ENCODE measurements around the gene CRAT. TPM values are rescaled to one million over a fixed set of nuclear protein-coding genes. Genes with fewer than 3 reads are reported as not detected.

The CRAT gene
- total RNA-seq, 1 experiment from 2014 or later, result 16.1 TPM

- no peak overlapping the region for H2AFZ ChIP-seq (ENCODE audit: low read length)
- H4K20me1 ChIP-seq (ENCODE audit: low read length), result no peaks in the 10 kb centered on the region
- ChIA-PET CTCF (no interaction called here), POLR2A (ENCODE audit: unreplicated experiment) (interaction anchor here (0.6 kb wide), 1 partner anchor 101 kb away, joined by 6 read pairs; no protein-coding TSS in a partner anchor)
- TF ChIP-seq CTCF (conservative IDR thresholded peaks at IDR 0.05; ENCODE audit: low read depth, low read length) (no peak), EZH2phosphoT487 (IDR thresholded peaks at IDR 0.05; ENCODE audit: borderline replicate concordance, low read length) (no peak), EZH2 (IDR thresholded peaks at IDR 0.05; ENCODE audit: low read length, unreplicated experiment) (no peak)
- ATAC-seq (no peak), DNase-seq (no peak)
- H3K9me3 ChIP-seq (ENCODE audit: low read length), result no peaks in the 10 kb centered on the region
- H3K4me3 ChIP-seq (ENCODE audit: low read length), result no peak overlapping the region
- H3K9ac ChIP-seq (ENCODE audit: low read length), result no peak overlapping the region
- no peak overlapping the region for H3K27ac ChIP-seq (ENCODE audit: low read length)
- H3F3A ChIP-seq (ENCODE audit: low read length, unreplicated experiment), result no peaks in the 10 kb centered on the region
- H3K4me2 ChIP-seq (ENCODE audit: low read length), result no peak overlapping the region
- no TSS peak for BruUV-seq (replicated peaks)
- H3K9me2 ChIP-seq (replicated peaks; ENCODE audit: low read length), result no peaks in the 10 kb centered on the region
- H3K4me1 ChIP-seq (ENCODE audit: insufficient read depth, low read length), result no peaks in the 10 kb centered on the region
- H3K79me2 ChIP-seq (ENCODE audit: low read length), result no peaks in the 10 kb centered on the region
- intact Hi-C loops (cut with micrococcal nuclease), result no loop called here
- no peaks in the 10 kb centered on the region for H3K27me3 ChIP-seq (ENCODE audit: low read length)
- no peaks in the 10 kb centered on the region for H3K36me3 ChIP-seq (ENCODE audit: low read depth, low read length)
Observed at GRCh38 chr9:129068110-129068509, 42.5 kb downstream of the CRAT start.

GRCh38 chr9:129064499-129064908 is 46.1 kb downstream of the CRAT start:
- Histone ChIP-seq H3F3A (ENCODE audit: low read length, unreplicated experiment) (no peaks in the 10 kb centered on the region), H3K4me2 (ENCODE audit: low read length) (no peak overlapping the region), H2AFZ (ENCODE audit: low read length) (no peak overlapping the region), H3K4me3 (ENCODE audit: low read length) (no peak overlapping the region), H3K4me1 (ENCODE audit: insufficient read depth, low read length) (peaks cover 4% of the 10 kb centered on the region), H3K9me2 (replicated peaks; ENCODE audit: low read length) (no peaks in the 10 kb centered on the region), H4K20me1 (ENCODE audit: low read length) (no peaks in the 10 kb centered on the region), H3K9ac (ENCODE audit: low read length) (no peak overlapping the region), H3K36me3 (ENCODE audit: low read depth, low read length) (no peaks in the 10 kb centered on the region), H3K27me3 (ENCODE audit: low read length) (no peaks in the 10 kb centered on the region), H3K79me2 (ENCODE audit: low read length) (no peaks in the 10 kb centered on the region), H3K9me3 (ENCODE audit: low read length) (no peaks in the 10 kb centered on the region), H3K27ac (ENCODE audit: low read length) (no peak overlapping the region)
- intact Hi-C loops (cut with micrococcal nuclease), result no loop called here
- ChIA-PET CTCF (no interaction called here), POLR2A (ENCODE audit: unreplicated experiment) (no interaction called here)
- no peak for DNase-seq
- no TSS peak for BruUV-seq (replicated peaks)
- no peak for ATAC-seq
- no peak for TF ChIP-seq EZH2phosphoT487 (IDR thresholded peaks at IDR 0.05; ENCODE audit: borderline replicate concordance, low read length)
- TF ChIP-seq EZH2 (IDR thresholded peaks at IDR 0.05; ENCODE audit: low read length, unreplicated experiment), result no peak
- no peak for TF ChIP-seq CTCF (conservative IDR thresholded peaks at IDR 0.05; ENCODE audit: low read depth, low read length)

- CTCF ChIA-PET, result no interaction called here
- intact Hi-C loops (cut with micrococcal nuclease), result no loop called here
- no peaks in the 10 kb centered on the region for H3K9me2 ChIP-seq (replicated peaks; ENCODE audit: low read length)
- H4K20me1 ChIP-seq (ENCODE audit: low read length), result no peaks in the 10 kb centered on the region
- H3K4me3 ChIP-seq (ENCODE audit: low read length), result no peak overlapping the region
- no peak for ATAC-seq
- H3F3A ChIP-seq (ENCODE audit: low read length, unreplicated experiment), result no peaks in the 10 kb centered on the region
- no peak overlapping the region for H2AFZ ChIP-seq (ENCODE audit: low read length)
- H3K9me3 ChIP-seq (ENCODE audit: low read length), result no peaks in the 10 kb centered on the region
- H3K4me2 ChIP-seq (ENCODE audit: low read length), result no peak overlapping the region
- no TSS peak for BruUV-seq (replicated peaks)
- no peaks in the 10 kb centered on the region for H3K27me3 ChIP-seq (ENCODE audit: low read length)
- H3K36me3 ChIP-seq (ENCODE audit: low read depth, low read length), result no peaks in the 10 kb centered on the region
- DNase-seq, result no peak
- POLR2A ChIA-PET (ENCODE audit: unreplicated experiment), result no interaction called here
- no peaks in the 10 kb centered on the region for H3K79me2 ChIP-seq (ENCODE audit: low read length)
- peaks cover 13% of the 10 kb centered on the region for H3K4me1 ChIP-seq (ENCODE audit: insufficient read depth, low read length)
- TF ChIP-seq EZH2 (IDR thresholded peaks at IDR 0.05; ENCODE audit: low read length, unreplicated experiment) (no peak), CTCF (conservative IDR thresholded peaks at IDR 0.05; ENCODE audit: low read depth, low read length) (no peak), EZH2phosphoT487 (IDR thresholded peaks at IDR 0.05; ENCODE audit: borderline replicate concordance, low read length) (no peak)
- H3K9ac ChIP-seq (ENCODE audit: low read length), result no peak overlapping the region
- H3K27ac ChIP-seq (ENCODE audit: low read length), result no peak overlapping the region
Observed at GRCh38 chr9:129063061-129063460, 47.5 kb downstream of the CRAT start.
